IPS-NIHi7 (cell line): ENCODE results near the gene TMEM181.
"Not testable (repeated sequence)": the region's sequence is repeated elsewhere in the genome, so short reads cannot be mapped to it uniquely, and the experiment has no call there.

Experiments used
- DNase-seq: peaks from one replicate; pipeline ENCODE4 v3.0.0; 2012; ENCODE audit warnings: mixed read lengths; ENCODE audit errors: extremely low spot score

The TMEM181 gene

DNA sequence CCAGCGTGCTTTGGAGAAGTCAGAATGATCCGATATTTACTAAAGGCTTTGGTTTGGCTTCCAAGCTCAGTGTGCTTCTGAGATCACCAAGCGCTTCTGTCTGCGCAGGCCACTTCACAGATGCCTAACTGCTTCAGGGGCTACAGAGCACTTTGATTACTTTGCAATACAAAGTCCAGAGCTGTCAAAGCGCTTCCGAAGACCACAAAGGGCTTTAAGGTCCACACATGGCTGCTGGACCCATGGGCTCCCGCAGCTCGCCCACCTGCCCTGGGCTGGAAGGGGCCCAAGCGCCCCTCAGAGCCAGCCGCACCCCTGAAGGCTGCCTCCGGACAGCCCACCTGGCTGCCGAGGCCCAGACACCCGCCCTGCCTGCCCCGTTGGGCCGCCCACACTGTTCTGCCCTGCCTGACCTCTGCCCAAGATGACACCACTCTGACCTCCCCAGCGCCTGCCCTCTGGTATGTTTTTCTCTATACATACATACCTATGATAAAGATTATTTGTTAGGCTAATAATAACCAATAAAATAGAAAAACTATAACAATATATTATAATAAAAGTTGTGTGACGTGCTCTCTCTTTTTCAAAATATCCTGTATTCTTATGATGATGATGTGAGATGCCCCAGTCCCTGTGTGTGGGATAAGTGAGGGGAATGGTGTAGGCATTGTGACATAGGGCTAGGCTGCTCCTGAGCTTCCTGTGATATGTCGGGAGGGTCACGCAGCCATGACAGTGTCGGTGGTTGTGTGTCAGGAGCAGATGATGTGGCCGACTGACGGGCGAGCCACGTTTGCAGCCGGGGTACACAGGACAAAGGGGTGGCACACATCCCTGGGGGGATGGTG lies 62.0 kb downstream of the TMEM181 start:
- no peak for DNase-seq

- DNase-seq: no peak
Observed at GRCh38 chr6:158622545-158623190, 62.8 kb downstream of the TMEM181 start.

DNA sequence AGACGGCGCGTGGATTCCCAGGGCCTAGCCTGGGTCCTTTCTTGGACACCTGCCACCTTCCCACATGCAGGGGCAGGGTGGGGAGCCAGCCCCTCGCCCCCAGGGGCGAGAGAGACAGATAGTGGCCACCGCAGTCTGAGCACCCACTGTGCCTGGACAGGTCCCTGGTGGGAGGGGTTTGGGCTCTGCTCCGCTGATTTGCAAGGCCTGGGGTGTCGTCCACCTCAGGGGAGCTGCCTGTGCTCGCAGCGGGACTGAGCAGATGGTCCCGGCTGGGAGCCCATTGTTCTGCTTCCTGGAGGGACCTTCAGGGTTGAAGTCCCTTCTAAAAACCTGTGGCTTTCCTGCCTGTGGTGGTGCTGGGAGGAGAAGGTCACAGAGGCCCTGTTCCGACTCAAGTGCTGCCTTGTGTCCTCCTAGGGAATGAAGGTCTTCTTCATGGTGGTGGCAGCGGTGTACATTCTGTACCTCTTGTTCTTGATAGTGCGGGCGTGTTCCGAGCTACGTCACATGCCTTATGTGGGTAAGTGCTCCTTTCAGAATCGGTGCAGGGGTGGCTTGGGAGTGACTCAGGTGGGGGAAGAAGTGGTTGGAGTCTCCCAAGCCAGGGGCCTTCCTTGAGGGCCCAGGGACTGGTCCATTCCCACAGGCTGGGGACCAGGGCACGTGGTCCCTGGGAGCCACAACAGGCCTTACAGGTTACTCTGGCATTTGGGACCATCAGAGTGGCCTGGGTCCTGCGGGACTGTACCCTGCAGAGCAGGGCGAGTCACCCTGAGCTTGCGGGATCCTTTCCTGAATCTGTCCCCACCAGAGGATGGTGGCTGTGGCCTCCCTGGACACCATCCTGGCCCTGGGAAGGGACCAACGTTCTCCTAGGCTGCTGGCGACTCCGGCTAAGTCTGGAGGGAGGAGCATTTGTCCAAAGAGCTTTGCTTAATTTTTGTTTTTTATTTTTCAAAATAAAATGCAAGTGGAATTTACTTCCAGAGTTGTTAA lies 65.1 kb downstream of the TMEM181 start:
- DNase-seq: no peak

- DNase-seq: no peak
Observed at GRCh38 chr6:158625881-158626305, 66.0 kb downstream of the TMEM181 start.

DNA sequence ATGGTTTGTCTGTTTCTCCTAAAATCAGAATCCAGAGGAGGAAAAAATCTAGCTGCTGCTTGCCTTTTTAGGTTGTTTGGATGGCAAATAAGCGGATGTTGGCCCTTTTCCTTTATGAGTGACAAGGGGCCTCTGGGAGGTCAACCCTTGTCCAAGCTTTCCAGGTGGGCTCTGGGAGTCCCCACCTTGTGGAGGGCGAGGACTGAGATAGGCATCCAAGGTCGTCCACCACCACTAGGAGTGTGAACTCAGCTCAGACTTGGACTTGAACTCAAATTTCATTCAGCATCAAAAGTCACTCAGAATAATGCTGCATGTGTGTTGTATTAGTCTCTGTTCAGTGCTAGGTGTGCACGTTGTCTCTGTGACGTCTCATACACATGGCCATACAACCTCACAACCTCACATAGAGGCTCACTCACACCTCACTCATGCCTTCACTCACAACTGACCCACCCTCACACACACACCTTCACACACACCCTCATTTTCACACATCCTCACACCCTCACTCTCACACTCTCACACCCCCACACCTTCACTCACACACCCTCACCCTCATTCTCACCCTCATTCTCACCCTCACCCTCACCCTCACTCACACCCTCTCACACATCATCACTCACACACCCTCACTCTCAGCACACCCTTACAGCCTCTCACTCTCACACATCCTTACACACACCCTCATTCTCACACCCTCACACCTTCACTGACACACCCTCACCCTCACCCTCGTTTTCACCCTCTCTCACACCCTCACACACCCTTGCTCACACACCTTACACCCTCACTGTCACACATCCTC lies 66.7 kb downstream of the TMEM181 start:
- no peak for DNase-seq

GRCh38 chr6:158627168-158627939 lies 67.5 kb downstream of the TMEM181 start:
- DNase-seq: no peak

DNA sequence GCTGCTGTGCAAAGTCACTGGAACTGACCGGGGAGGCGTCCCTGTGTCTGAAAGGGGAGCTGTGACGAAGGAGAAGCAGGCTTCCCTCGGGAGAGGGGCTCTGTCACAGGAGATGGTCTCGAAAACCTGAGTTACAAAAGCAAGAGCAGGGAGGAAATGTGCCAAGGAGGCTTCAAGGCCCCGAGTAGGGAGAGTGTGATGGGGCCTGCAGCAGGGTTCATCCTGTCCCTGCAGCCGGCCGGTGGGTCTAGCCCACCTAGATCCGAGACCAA lies 68.0 kb downstream of the TMEM181 start:
- no peak for DNase-seq

DNA sequence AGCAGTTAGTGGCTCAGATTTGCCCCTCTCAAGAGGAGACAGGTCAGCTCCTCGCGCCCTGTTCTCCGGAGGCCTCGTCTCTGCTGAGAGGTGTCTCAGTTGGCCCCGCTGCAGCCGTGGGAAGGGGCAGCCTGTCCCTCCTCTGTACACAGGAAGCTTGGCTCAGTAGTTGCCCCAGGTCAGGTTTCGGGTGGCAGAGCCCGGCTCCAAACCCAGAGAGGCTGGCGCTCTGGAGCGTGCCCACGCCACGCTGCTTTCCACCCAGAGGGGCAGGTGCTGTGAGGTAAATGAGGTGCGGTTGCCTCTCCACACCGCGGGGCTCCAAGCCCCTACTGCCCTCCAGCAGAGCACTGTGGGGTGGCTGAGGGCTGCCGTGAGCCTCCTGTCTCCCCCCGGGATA lies 68.7 kb downstream of the TMEM181 start:
- no peak for DNase-seq

- peak; percentile 64 for DNase-seq
Observed at GRCh38 chr6:158629367-158630221, 69.7 kb downstream of the TMEM181 start.

DNA sequence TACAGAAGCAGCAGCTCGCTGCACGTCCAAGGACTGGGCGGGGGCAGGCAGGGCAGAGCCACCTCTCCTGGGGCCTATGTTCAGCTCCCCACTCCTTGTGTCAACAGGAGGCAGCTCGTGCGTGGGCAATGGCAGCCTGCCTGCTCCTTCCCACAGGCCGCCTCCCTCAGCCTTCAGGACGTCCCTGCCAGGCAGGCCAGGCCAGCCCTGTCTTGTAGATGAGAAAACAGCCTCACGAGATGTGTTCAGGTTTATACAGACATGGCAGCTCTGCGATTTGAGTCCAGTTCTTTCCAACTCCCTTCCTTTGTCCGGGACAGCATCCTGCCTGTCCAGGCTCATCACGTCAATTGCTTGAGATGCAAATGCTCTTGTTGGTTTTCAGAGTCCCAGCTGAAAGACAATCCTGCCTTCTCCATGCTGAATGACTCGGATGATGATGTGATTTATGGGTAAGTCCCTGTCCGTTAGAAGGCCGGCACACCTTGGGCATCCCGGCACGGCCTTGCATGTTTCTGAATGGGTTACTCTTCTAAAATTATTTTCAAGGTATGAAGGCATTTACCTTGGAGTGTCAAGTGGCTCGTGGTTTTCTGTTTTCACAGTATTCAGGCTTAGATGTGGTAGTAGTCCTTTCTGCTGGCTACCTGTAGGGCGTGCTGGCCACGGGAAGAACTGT lies 71.2 kb downstream of the TMEM181 start:
- DNase-seq: no peak

DNA sequence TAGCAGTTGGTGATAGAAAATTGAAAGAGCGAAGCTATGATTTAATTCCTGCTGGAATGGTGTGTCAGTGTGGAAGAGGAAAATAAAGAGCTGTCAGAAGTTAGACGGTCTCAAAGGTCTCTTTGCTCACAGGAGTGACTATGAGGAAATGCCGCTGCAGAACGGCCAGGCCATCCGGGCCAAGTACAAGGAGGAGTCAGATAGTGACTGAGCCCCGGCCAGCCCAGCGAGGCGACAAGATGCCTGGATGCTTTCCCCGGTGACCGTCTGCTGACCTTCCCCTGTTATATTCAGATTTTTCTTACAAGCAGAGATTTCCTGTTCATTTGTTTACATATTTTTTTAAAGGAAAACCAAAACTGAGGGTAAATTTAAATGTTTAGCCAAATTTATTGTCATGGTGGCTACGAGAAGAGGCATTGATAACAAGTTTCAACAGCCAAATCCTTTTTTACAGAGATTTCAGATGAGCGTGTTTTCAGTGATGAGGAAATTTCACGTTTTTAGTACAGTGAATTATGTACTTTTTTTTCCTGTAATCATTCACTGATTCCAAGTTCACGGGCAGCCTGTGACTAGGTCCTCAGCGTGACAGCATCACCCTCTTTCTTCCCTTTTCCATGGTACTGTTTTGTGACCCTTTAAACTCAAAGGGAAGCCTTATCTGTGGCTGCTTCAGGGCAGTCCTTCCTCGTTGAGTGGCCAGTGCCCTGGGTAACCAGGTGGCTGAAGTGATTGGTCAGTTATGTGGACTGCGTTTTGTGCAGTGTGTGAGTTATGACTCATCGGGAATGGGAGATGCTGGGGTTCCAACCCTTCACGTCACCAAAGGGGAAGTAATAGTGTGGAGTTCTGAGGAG lies 72.0 kb downstream of the TMEM181 start:
- no peak for DNase-seq

DNA sequence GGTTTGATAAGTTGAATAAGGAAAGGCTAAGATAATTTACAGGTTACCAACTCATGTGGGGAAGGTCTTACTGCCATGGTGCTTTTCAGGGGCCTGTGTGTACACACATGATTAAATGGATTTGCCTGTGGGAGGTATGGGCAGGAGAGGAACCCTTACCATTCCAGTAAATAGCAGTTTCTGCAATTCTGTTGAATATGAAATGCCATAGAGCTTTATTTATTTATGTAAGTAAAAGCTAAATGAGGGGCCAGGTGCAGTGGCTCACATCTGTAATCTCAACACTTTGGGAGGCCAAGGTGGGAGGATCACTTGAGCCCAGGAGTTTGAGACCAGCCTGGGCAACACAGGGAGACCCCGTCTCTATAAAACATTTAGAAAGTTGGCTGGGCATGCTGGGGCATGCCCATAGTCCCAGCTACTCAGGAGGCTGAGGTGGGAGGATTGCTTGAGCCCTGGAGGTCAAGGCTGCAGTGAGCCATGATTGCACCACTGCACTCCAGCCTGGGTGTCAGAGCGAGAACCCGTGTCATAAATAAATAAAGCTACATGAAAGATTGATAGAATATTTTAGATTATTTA lies 72.7 kb downstream of the TMEM181 start:
- not testable (repeated sequence) for DNase-seq

GRCh38 chr6:158633127-158633526 lies 73.2 kb downstream of the TMEM181 start:
- DNase-seq: no peak

DNA sequence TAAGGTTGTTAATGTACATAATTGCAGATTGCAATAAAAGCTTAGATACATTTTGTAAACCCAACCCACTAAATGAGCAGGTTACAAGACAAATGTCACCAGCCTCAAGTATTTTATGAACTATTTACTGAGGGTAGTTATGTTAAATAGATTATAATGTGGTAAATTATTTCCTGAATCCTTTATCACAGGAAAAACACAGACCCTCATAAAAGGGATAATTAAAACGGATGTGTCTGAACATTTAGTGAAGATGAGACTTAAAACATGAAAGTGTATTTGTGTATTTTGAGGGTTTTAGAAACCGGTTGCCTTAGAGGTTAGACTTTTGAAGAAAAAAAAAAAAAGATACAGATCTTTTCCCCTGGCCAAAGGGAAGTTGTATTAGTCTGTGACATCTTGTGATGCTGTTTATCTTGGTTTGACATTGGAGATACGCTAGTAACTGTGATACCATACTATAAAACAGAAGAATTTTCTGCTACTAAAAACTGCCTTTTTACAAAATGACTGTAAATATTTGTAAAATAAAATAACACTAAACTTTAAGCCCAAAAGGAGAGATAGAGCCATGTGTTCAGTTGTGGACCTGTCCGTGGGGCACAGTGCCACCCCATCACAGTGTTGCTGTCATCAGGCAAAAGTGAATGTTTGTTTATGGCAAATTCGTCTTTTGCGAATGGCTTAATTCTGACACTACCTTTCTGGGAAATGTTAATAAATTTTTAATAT lies 75.0 kb downstream of the TMEM181 start:
- no peak for DNase-seq

DNA sequence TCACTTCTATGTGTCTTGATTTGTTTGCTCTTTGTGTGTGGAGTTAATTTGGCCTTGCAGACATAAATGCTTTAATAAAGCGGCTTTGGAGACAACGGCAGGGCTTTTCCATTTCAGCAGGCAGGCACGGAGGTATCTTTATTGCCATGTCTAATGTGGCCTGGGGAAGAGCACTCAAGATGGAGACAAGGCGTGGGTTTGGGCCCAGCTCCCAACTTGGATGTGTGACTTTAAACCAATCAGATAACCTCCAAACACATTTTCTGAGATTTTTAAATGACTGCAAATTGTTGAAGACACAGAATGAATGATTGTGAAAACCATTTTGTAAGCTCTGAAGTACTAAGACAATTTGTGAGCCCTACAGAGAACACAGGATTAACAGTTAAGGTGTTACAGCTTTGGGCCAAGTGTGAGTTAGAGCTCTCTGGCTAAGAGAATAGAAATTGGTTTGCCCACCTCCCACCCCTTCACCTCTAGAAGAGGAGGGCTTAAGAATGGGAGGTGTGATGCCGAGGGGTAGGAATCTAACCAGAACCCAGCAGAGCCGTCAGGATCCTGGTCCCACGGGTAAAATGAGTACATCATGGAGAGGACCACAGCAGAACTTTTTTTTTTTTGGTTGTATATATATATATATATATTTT lies 75.7 kb downstream of the TMEM181 start:
- DNase-seq: no peak

DNA sequence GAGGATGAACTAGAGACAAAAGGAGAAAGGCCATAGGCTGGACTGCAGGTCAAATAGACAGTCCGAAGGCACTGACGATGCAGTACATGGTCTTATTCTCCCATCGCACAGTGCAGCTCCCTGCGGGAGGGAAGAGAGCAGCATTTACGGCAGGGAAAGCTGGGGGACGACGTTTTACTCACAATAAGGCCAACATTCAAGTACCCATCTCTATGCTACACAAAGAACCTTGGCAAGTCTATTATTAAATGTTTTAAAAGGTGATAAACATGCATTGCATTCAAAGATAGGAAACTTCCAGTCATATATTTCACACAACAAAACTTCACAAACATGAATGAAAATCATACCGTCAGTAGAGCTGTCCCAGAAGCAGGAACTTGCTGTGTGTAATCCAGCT lies 76.9 kb downstream of the TMEM181 start:
- no peak for DNase-seq
